GM10248 (cell line): ENCODE measurements around the gene GAREM1.

Experiments used
- CTCF ChIA-PET: fragments of 300-600 bp; sonication (Branson Sonifier 250); formaldehyde crosslinking; extraction: SDS; loops from one replicate; lab custom pipeline; 2021; ENCODE audit warnings: antibody characterized with exemption; lab: Yijun Ruan, JAX
- POLR2A ChIA-PET: fragments of 350-650 bp; sonication (Branson Sonifier 250); formaldehyde crosslinking; extraction: SDS; loops from one replicate; lab custom pipeline; 2020; ENCODE audit warnings: antibody characterized with exemption; lab: Yijun Ruan, JAX
- DNase-seq: peaks from one replicate; pipeline ENCODE4 v3.0.0; 2012; ENCODE audit errors: extremely low spot score
- TF ChIP-seq, protein P1 (sequence below): IDR thresholded peaks from 2 replicates; pipeline ENCODE4 v1.5.1; 2012; ENCODE audit warnings: mild to moderate bottlenecking, low read depth; ENCODE audit errors: extremely low read depth, missing control alignments, control extremely low read depth

The GAREM1 gene

DNA sequence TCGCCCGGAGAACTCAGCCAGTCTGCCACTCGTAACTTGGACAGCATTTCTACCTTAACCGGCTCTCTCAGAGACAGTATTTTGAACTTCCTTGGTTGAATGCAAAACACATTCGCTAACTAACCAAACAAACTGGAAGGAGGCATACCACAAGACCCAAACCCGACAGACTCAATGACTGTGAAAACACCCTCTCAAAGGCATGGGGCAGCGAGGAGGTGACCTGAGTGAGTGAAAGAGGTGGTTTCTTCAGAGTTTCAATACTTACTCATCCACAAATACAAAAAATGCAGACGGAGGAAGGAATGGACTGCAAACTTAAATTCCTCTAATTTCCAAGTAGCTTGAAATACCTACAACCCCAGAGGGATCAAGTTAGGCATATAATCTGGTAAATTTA, 132.9 kb downstream of the GAREM1 start:
- DNase-seq: no peak
- POLR2A ChIA-PET: no interaction called here
- CTCF ChIA-PET: interaction anchor here (1.6 to 2.1 kb wide), 2 partner anchors 9 to 20 kb away, joined by 5 to 7 read pairs; no protein-coding TSS in a partner anchor
- TF ChIP-seq, protein P1, sequence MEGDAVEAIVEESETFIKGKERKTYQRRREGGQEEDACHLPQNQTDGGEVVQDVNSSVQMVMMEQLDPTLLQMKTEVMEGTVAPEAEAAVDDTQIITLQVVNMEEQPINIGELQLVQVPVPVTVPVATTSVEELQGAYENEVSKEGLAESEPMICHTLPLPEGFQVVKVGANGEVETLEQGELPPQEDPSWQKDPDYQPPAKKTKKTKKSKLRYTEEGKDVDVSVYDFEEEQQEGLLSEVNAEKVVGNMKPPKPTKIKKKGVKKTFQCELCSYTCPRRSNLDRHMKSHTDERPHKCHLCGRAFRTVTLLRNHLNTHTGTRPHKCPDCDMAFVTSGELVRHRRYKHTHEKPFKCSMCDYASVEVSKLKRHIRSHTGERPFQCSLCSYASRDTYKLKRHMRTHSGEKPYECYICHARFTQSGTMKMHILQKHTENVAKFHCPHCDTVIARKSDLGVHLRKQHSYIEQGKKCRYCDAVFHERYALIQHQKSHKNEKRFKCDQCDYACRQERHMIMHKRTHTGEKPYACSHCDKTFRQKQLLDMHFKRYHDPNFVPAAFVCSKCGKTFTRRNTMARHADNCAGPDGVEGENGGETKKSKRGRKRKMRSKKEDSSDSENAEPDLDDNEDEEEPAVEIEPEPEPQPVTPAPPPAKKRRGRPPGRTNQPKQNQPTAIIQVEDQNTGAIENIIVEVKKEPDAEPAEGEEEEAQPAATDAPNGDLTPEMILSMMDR: no peak

DNA sequence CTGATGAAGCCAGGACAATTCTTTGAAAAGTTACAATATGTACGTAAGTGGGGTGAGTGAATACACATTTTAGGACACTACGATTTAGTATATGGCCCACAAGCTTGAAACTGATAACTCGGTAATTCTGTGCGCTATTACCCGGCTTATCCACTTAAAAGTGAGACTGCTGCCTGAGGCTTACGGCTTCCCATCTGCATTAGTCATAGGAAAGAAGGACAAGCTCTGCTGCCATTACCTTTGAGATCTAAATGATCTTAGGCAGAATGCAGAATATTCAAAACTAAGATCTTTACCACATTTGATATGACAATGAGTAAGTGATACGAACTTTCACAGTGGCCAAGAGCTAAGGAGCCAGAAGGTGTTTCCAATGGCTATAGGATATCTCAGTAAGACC, 133.3 kb downstream of the GAREM1 start:
- ChIA-PET POLR2A (no interaction called here), CTCF (interaction anchor here (1.6 to 2.1 kb wide), 2 partner anchors 9 to 20 kb away, joined by 5 to 7 read pairs; no protein-coding TSS in a partner anchor)

DNA sequence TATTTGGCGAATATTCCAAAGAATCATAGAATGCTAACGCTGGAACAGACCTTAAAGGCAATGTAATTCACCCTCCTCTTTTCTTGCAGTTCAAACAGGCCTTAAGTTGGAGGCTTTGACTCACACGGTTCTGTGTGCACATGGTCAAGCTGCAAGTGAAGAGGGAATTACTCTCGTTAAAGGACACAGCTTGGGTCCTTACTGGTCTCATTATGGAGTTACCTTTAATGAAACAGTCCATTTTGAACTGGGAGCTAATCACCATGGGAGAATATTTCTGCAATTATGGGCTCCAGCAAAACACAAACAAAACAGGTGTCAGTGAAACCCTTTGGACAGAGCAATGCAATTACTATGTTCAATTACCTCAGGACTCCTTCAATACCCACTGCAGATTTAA, 135.5 kb downstream of the GAREM1 start:
- POLR2A ChIA-PET: no interaction called here
- CTCF ChIA-PET: no interaction called here
- TF ChIP-seq, protein P1: no peak
- DNase-seq: no peak

More for the DNA sequence above, 133.3 kb downstream of the GAREM1 start:
- DNase-seq: no peak
- TF ChIP-seq, protein P1: no peak

DNA sequence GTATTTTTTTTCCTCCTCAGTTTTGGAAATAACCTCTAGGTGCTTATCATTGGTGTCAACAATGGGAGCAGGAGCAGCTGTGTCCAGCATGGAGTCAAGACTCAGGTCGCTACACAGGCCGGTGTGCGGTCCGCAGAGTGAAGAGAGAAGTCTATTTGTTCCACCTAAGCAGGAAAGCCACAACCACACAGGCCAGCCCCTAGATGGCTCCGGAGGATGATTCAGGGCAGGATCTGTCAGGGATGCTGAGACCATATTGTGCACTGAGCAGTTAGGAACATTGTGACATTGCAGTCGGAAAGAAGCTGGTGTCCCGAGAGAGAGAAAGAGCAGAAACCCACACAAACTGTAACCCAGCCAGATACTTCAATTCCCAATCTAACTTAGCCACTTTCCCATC, 136.9 kb downstream of the GAREM1 start:
- TF ChIP-seq, protein P1: no peak
- CTCF ChIA-PET: interaction anchor here (1.1 to 1.6 kb wide), 2 partner anchors 9 to 17 kb away, joined by 3 read pairs; no protein-coding TSS in a partner anchor
- no peak for DNase-seq
- POLR2A ChIA-PET: no interaction called here

DNA sequence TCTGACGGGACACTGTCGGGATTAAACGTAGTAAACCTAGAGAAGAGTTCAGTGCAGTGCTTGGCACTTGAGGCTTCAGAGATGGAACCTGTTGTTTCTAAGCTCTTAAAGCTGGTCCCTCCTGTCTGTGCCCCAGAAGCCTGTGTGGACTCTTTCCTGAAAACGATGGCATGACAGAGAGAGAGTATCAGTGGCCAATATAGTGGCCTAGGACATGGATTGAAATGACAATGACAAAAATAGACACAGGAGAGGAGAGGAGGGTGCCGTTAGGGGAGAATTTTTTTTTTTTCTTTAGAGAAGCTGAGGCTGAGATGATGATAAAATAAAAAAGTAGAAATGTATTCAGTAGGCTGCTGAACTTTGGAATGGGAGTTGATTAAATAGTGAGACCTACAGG, 138.0 kb downstream of the GAREM1 start:
- TF ChIP-seq, protein P1: no peak
- no peak for DNase-seq
- CTCF ChIA-PET: interaction anchor here (0.8 kb wide), 1 partner anchor 15 kb away, joined by 3 read pairs; no protein-coding TSS in a partner anchor
- POLR2A ChIA-PET: no interaction called here

DNA sequence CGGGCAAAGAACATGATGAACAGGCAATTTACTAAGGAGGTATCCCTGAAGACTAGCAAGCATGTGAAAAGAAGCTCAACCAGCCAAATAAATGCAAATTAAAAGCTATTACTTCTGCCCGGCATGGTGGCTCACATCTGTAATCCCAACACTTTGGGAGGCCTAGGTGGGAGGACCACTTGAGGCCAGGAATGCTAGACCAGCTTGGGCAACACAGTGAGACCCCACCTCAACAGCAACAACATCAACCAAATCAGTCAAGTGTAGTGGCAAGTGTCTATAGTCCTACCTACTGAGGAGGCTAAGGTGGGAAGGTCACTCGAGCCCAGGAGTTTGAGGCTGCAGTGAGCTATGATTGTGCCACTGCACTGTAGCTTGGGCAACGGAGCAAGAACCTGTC, 141.7 kb downstream of the GAREM1 start:
- no peak for DNase-seq
- TF ChIP-seq, protein P1: no peak
- ChIA-PET POLR2A (no interaction called here), CTCF (interaction anchor here (1.3 to 1.8 kb wide), 3 partner anchors 9 to 57 kb away, joined by 3 to 5 read pairs (median 4); no protein-coding TSS in a partner anchor)
